ENCODE data around the gene DENND5A. TPM values are rescaled to one million over a fixed set of nuclear protein-coding genes. Genes with fewer than 3 reads are reported as not detected.
"Not testable (repeated sequence)": the region's sequence is repeated elsewhere in the genome, so short reads cannot be mapped to it uniquely, and the experiment has no call there.

Gene DENND5A
- total RNA-seq, 4 donors from 2014 or later = 60.0 to 199 (median 99.4) TPM

GRCh38 chr11:9225748-9226298, 39.3 kb downstream of the DENND5A start:
- no peaks in the 10 kb centered on the region for H3K4me1 ChIP-seq
- H3K9me3 ChIP-seq = no peaks in the 10 kb centered on the region
- H3K4me3 ChIP-seq = no peak overlapping the region
- no peak for DNase-seq
- no peak overlapping the region for H3K27ac ChIP-seq
- intact Hi-C loops (cut with DNase I; ENCODE audit: low total_unique reads) = no loop called here
- no peaks in the 10 kb centered on the region for H3K27me3 ChIP-seq
- H3K36me3 ChIP-seq = no peaks in the 10 kb centered on the region
- no peak for TF ChIP-seq CTCF (IDR thresholded peaks at IDR 0.05)
- TF ChIP-seq POLR2A (IDR thresholded peaks at IDR 0.05) = no peak

DNA sequence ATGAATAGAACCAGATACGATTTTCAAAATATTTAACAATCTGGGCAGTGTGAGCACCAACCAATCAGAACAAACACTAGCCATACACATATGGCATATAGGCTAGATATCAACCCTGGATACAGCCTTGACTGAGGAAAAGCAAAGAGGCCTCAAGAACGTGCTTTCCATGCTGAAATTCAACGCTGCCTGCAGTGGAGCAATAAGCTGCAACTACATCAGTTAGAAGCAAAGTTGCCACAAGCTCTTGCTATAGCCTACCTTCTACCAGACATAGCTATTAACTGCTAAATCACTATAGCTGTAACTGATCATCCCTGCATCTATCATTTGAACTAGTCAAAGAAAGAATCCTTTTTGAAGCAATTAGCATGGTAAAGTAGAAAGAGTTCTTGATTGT, 42.5 kb downstream of the DENND5A start:
- no peaks in the 10 kb centered on the region for H3K36me3 ChIP-seq
- intact Hi-C loops (cut with DNase I; ENCODE audit: low total_unique reads) = no loop called here
- no peaks in the 10 kb centered on the region for H3K27me3 ChIP-seq
- no peak overlapping the region for H3K27ac ChIP-seq
- no peak for TF ChIP-seq POLR2A (IDR thresholded peaks at IDR 0.05)
- no peak for TF ChIP-seq CTCF (IDR thresholded peaks at IDR 0.05)
- no peaks in the 10 kb centered on the region for H3K4me1 ChIP-seq
- no peak for DNase-seq
- no peaks in the 10 kb centered on the region for H3K9me3 ChIP-seq
- H3K4me3 ChIP-seq = no peak overlapping the region

DNA sequence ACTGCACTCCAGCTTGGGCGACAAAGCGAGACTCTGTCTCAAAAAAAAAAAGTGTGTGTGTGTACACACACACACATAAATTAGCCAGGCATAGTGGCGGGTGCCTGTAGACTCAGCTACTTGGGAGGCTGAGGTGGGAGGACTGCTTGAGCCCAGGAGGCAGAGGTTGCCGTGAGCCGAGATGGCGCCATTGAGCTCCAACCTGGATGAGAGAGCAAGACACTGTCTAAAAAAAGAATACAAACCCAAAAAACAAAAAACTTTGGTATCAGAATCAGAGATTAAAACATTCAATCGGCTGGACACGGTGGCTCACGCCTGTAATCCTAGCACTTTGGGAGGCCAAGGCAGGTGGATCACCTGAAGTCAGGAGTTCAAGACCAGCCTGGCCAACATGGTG, 44.3 kb downstream of the DENND5A start:
- H3K36me3 ChIP-seq; H3K9me3 ChIP-seq; H3K27me3 ChIP-seq; H3K4me1 ChIP-seq; H3K27ac ChIP-seq; H3K4me3 ChIP-seq; intact Hi-C loops (cut with DNase I; ENCODE audit: low total_unique reads); DNase-seq: not testable (repeated sequence)

DNA sequence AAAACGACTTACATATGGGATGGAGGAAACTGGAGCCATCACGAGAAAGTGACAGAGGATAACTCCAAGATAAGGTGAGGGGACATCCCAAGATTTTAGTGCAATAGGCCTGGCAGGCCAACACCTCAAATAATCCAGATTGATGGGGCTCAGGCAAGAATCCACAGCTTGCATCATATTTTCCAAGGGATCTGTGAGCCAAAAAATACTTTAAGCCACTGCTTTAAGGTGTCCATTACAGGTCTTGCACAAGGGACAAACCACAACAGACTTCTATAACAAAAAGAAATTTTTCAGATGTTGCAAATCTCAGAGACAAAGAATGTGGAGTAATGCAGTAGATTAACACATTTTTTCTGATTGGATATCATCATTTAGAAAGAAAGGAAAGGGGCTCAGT, 45.6 kb downstream of the DENND5A start:
- TF ChIP-seq POLR2A (IDR thresholded peaks at IDR 0.05) (no peak), CTCF (IDR thresholded peaks at IDR 0.05) (no peak)
- H3K9me3 ChIP-seq = no peaks in the 10 kb centered on the region
- no peaks in the 10 kb centered on the region for H3K4me1 ChIP-seq
- no peak overlapping the region for H3K4me3 ChIP-seq
- intact Hi-C loops (cut with DNase I; ENCODE audit: low total_unique reads) = no loop called here
- no peaks in the 10 kb centered on the region for H3K27me3 ChIP-seq
- DNase-seq = peak; percentile 33 to 38
- no peaks in the 10 kb centered on the region for H3K36me3 ChIP-seq
- H3K27ac ChIP-seq = peak overlapping the region; percentile 4 to 49

DNA sequence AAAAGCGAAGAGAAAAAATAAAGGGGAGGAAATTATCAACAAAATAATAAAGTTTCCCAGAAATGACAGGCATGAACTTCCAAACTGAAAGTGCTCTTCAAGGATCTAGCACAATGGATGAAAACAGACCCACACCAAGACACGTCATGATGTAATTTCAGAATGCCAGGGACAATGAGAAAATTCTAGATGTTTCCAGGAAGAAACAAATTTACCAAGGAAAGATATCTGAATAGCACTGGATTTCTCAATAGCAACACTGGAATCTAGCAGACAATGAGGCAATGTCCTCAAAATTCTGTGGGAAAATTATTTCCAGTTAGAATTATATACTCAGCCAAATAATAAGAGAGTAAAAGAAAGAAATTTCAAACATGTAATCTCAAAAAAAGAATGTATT, 46.0 kb downstream of the DENND5A start:
- H3K4me3 ChIP-seq = no peak overlapping the region
- DNase-seq = no peak
- H3K36me3 ChIP-seq = no peaks in the 10 kb centered on the region
- H3K27me3 ChIP-seq = no peaks in the 10 kb centered on the region
- intact Hi-C loops (cut with DNase I; ENCODE audit: low total_unique reads) = no loop called here
- no peaks in the 10 kb centered on the region for H3K9me3 ChIP-seq
- TF ChIP-seq POLR2A (IDR thresholded peaks at IDR 0.05) (no peak), CTCF (IDR thresholded peaks at IDR 0.05) (no peak)
- H3K4me1 ChIP-seq = no peaks in the 10 kb centered on the region
- peak overlapping the region; percentile 4 to 49 for H3K27ac ChIP-seq

- TF ChIP-seq CTCF (IDR thresholded peaks at IDR 0.05) (no peak), POLR2A (IDR thresholded peaks at IDR 0.05) (no peak)
- Histone ChIP-seq H3K27me3 (no peaks in the 10 kb centered on the region), H3K4me3 (no peak overlapping the region), H3K27ac (no peak overlapping the region), H3K36me3 (no peaks in the 10 kb centered on the region), H3K4me1 (no peaks in the 10 kb centered on the region), H3K9me3 (no peaks in the 10 kb centered on the region)
- intact Hi-C loops (cut with DNase I; ENCODE audit: low total_unique reads) = no loop called here
- DNase-seq = no peak
These were observed 50.4 kb downstream of the DENND5A start for GRCh38 chr11:9214765-9215164.
